C4-2B (cell line): ENCODE measurements around the gene POR.

ENCODE experiments used
- ZFX ChIP-seq: fragments of 450-650 bp; IDR thresholded peaks from 2 replicates; pipeline ENCODE4 v1.6.1; 2017
- TF ChIP-seq, protein P1 (sequence below): fragments of 450-650 bp; conservative IDR thresholded peaks from 2 replicates; pipeline ENCODE4 v1.5.1; 2017; ENCODE audit warnings: mild to moderate bottlenecking

DNA sequence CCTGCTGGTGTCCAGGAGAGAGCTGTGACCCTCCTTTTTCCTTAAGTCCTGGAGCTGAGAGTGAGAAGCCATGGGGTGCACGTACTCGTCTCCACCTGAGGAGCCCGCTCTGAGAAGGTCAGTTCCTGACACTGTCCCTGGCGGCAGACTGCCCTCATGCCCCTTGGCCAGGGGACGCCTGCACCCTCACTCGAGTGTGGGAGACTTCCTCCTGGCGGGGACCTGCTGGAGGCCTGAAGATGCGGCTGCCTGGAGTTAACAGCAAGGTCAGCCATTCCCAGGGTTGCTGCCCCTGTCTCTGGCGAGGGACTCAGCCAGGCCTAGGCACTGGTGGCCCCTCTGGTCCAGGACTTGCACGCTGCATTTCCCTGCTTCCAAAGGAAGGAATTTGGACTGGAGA, 53.1 kb downstream of the POR start:
- TF ChIP-seq, protein P1, sequence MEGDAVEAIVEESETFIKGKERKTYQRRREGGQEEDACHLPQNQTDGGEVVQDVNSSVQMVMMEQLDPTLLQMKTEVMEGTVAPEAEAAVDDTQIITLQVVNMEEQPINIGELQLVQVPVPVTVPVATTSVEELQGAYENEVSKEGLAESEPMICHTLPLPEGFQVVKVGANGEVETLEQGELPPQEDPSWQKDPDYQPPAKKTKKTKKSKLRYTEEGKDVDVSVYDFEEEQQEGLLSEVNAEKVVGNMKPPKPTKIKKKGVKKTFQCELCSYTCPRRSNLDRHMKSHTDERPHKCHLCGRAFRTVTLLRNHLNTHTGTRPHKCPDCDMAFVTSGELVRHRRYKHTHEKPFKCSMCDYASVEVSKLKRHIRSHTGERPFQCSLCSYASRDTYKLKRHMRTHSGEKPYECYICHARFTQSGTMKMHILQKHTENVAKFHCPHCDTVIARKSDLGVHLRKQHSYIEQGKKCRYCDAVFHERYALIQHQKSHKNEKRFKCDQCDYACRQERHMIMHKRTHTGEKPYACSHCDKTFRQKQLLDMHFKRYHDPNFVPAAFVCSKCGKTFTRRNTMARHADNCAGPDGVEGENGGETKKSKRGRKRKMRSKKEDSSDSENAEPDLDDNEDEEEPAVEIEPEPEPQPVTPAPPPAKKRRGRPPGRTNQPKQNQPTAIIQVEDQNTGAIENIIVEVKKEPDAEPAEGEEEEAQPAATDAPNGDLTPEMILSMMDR, result no peak
- TF ChIP-seq ZFX, result no peak
